ENCODE measurements around the gene OTOR. TPM values are rescaled to one million over a fixed set of nuclear protein-coding genes. Genes with fewer than 3 reads are reported as not detected.

Gene OTOR
- total RNA-seq, 2 experiments from 2014 or later: not detected

GRCh38 chr20:16740365-16741072, 7.6 kb upstream of the OTOR start:
- ChIA-PET POLR2A (interaction anchor here (0.8 to 1.9 kb wide), 3 partner anchors 10 to 30 kb away, joined by 3 to 4 read pairs (median 4); no protein-coding TSS in a partner anchor), CTCF (ENCODE audit: unreplicated experiment) (no interaction called here)
- Histone ChIP-seq H3K4me2 (ENCODE audit: low read length) (no peak overlapping the region), H2AFZ (ENCODE audit: low read length) (no peak overlapping the region), H3K4me3 (ENCODE audit: low read depth, low read length, poor library complexity, severe bottlenecking) (no peak overlapping the region), H3K79me2 (ENCODE audit: insufficient read depth, low read depth, low read length) (peaks cover 4% of the 10 kb centered on the region; the same call in 1 of the 2 replicates), H3K27ac (ENCODE audit: low read depth, low read length, poor library complexity, severe bottlenecking) (no peak overlapping the region), H3K36me3 (ENCODE audit: insufficient read depth, low read length) (peaks cover 75% of the 10 kb centered on the region), H4K20me1 (ENCODE audit: insufficient read depth, low read length) (0 out of 2 replicates have a peak, but pooled peaks cover 5% of the 10 kb centered on the region), H3K9me2 (ENCODE audit: insufficient read depth, low read length) (no peaks in the 10 kb centered on the region), H3K4me1 (ENCODE audit: insufficient read depth, low read length, poor library complexity, severe bottlenecking) (no peaks in the 10 kb centered on the region), H3K9me3 (ENCODE audit: low read length) (no peaks in the 10 kb centered on the region)
- no peak for DNase-seq (ENCODE audit: low spot score)
- no peak for TF ChIP-seq EZH2phosphoT487 (IDR thresholded peaks at IDR 0.05; ENCODE audit: borderline replicate concordance, low read depth, low read length)
- no peak for TF ChIP-seq CTCF (conservative IDR thresholded peaks at IDR 0.05; ENCODE audit: low read length)
- intact Hi-C loops (cut with micrococcal nuclease; ENCODE audit: unreplicated experiment): no loop called here
- TSS peak; percentile 39 for BruUV-seq (replicated peaks)

GRCh38 chr20:16744178-16744807, 3.9 kb upstream of the OTOR start:
- Histone ChIP-seq H3K4me2 (ENCODE audit: low read length) (no peak overlapping the region), H2AFZ (ENCODE audit: low read length) (no peak overlapping the region), H3K79me2 (ENCODE audit: insufficient read depth, low read depth, low read length) (no peaks in the 10 kb centered on the region), H3K4me1 (ENCODE audit: insufficient read depth, low read length, poor library complexity, severe bottlenecking) (no peaks in the 10 kb centered on the region), H3K4me3 (ENCODE audit: low read depth, low read length, poor library complexity, severe bottlenecking) (no peak overlapping the region), H3K27ac (ENCODE audit: low read depth, low read length, poor library complexity, severe bottlenecking) (no peak overlapping the region), H3K36me3 (ENCODE audit: insufficient read depth, low read length) (peaks cover 38% of the 10 kb centered on the region), H3K9me2 (ENCODE audit: insufficient read depth, low read length) (no peaks in the 10 kb centered on the region), H4K20me1 (ENCODE audit: insufficient read depth, low read length) (no peaks in the 10 kb centered on the region), H3K9me3 (ENCODE audit: low read length) (no peaks in the 10 kb centered on the region)
- BruUV-seq (replicated peaks): no TSS peak
- ChIA-PET CTCF (ENCODE audit: unreplicated experiment) (no interaction called here), POLR2A (no interaction called here)
- intact Hi-C loops (cut with micrococcal nuclease; ENCODE audit: unreplicated experiment): no loop called here
- no peak for TF ChIP-seq EZH2phosphoT487 (IDR thresholded peaks at IDR 0.05; ENCODE audit: borderline replicate concordance, low read depth, low read length)
- TF ChIP-seq CTCF (conservative IDR thresholded peaks at IDR 0.05; ENCODE audit: low read length): no peak
- no peak for DNase-seq (ENCODE audit: low spot score)

- no peaks in the 10 kb centered on the region for H3K9me3 ChIP-seq (ENCODE audit: low read length)
- no peaks in the 10 kb centered on the region for H3K9me2 ChIP-seq (ENCODE audit: insufficient read depth, low read length)
- H3K27ac ChIP-seq (ENCODE audit: low read depth, low read length, poor library complexity, severe bottlenecking): no peak overlapping the region
- intact Hi-C loops (cut with micrococcal nuclease; ENCODE audit: unreplicated experiment): no loop called here
- TF ChIP-seq CTCF (conservative IDR thresholded peaks at IDR 0.05; ENCODE audit: low read length) (no peak), EZH2phosphoT487 (IDR thresholded peaks at IDR 0.05; ENCODE audit: borderline replicate concordance, low read depth, low read length) (no peak)
- no peak overlapping the region for H2AFZ ChIP-seq (ENCODE audit: low read length)
- no peak overlapping the region for H3K4me2 ChIP-seq (ENCODE audit: low read length)
- BruUV-seq (replicated peaks): no TSS peak
- H3K4me1 ChIP-seq (ENCODE audit: insufficient read depth, low read length, poor library complexity, severe bottlenecking): no peaks in the 10 kb centered on the region
- no peak for DNase-seq (ENCODE audit: low spot score)
- no peaks in the 10 kb centered on the region for H4K20me1 ChIP-seq (ENCODE audit: insufficient read depth, low read length)
- no peak overlapping the region for H3K4me3 ChIP-seq (ENCODE audit: low read depth, low read length, poor library complexity, severe bottlenecking)
- ChIA-PET CTCF (ENCODE audit: unreplicated experiment) (no interaction called here), POLR2A (no interaction called here)
- H3K79me2 ChIP-seq (ENCODE audit: insufficient read depth, low read depth, low read length): no peaks in the 10 kb centered on the region
- H3K36me3 ChIP-seq (ENCODE audit: insufficient read depth, low read length): peaks cover 28% of the 10 kb centered on the region
Measured at GRCh38 chr20:16745204-16745603, 3.0 kb upstream of the OTOR start.

Data from OCI-LY7 (cell line).